Loucy (cell line): ENCODE data around the gene SLC39A11.

Experiments used
- H2AFZ ChIP-seq: fragments of 200-600 bp; sonication (generic); 2 replicates; pipeline ENCODE4 v1.6.0; 2016; ENCODE audit warnings: antibody characterized with exemption, mild to moderate bottlenecking, low read length, moderate library complexity
- H3F3A ChIP-seq: fragments of 200-600 bp; 2 replicates; pipeline ENCODE4 v1.6.0; 2016; ENCODE audit warnings: antibody characterized with exemption, low read depth, mild to moderate bottlenecking
- H3K27me3 ChIP-seq: fragments of 200-600 bp; sonication (generic); 2 replicates; pipeline ENCODE4 v1.6.1; 2014; ENCODE audit warnings: low read length, mild to moderate bottlenecking; ENCODE audit not compliant: insufficient read depth, poor library complexity, severe bottlenecking
- H3K36me3 ChIP-seq: fragments of 200-600 bp; sonication (generic); 2 replicates; pipeline ENCODE4 v1.6.1; 2016; ENCODE audit warnings: low read length; ENCODE audit not compliant: insufficient read depth
- H3K4me1 ChIP-seq: fragments of 200-600 bp; sonication (generic); 2 replicates; pipeline ENCODE4 v1.5.1; 2014; ENCODE audit warnings: low read length, mild to moderate bottlenecking; ENCODE audit not compliant: insufficient read depth, poor library complexity, severe bottlenecking
- H3K4me2 ChIP-seq: fragments of 200-600 bp; sonication (generic); 2 replicates; pipeline ENCODE4 v1.6.0; 2014; ENCODE audit warnings: antibody characterized with exemption, low read length, low read depth, mild to moderate bottlenecking; ENCODE audit not compliant: poor library complexity, severe bottlenecking
- H3K4me3 ChIP-seq: fragments of 200-600 bp; sonication (generic); 2 replicates; pipeline ENCODE4 v1.5.1; 2014; ENCODE audit warnings: low read length, mild to moderate bottlenecking, mixed read lengths; ENCODE audit not compliant: poor library complexity, severe bottlenecking
- H3K79me2 ChIP-seq: fragments of 200-600 bp; sonication (generic); 2 replicates; pipeline ENCODE4 v1.6.1; 2014; ENCODE audit warnings: low read length; ENCODE audit not compliant: insufficient read depth
- H3K9ac ChIP-seq: fragments of 200-600 bp; sonication (generic); 2 replicates; pipeline ENCODE4 v1.6.0; 2014; ENCODE audit warnings: mild to moderate bottlenecking, low read depth, low read length, moderate library complexity; ENCODE audit not compliant: poor library complexity, severe bottlenecking
- H3K9me2 ChIP-seq: fragments of 200-600 bp; sonication (generic); replicated peaks from 2 replicates; pipeline ENCODE4 v1.6.1; 2016; ENCODE audit warnings: low read depth, low read length, mixed read lengths
- H3K9me3 ChIP-seq: fragments of 200-600 bp; sonication (generic); 2 replicates; pipeline ENCODE4 v1.6.1; 2014; ENCODE audit warnings: mild to moderate bottlenecking, antibody characterized with exemption, low read length, low read depth; ENCODE audit not compliant: insufficient read depth
- H4K20me1 ChIP-seq: fragments of 200-600 bp; sonication (generic); 2 replicates; pipeline ENCODE4 v1.6.0; 2014; ENCODE audit warnings: antibody characterized with exemption, low read length, mild to moderate bottlenecking; ENCODE audit not compliant: insufficient read depth, poor library complexity, severe bottlenecking
- EZH2phosphoT487 ChIP-seq: fragments of 200-600 bp; IDR thresholded peaks from 2 replicates; pipeline ENCODE4 v1.6.1; 2018; ENCODE audit warnings: antibody characterized with exemption, mild to moderate bottlenecking, moderate library complexity, borderline replicate concordance
- TF ChIP-seq, protein P1 (sequence below): fragments of 200-600 bp; sonication (generic); conservative IDR thresholded peaks from 2 replicates; pipeline ENCODE4 v1.5.1; 2014; ENCODE audit warnings: mild to moderate bottlenecking, antibody characterized with exemption, low read length

SLC39A11 gene

DNA sequence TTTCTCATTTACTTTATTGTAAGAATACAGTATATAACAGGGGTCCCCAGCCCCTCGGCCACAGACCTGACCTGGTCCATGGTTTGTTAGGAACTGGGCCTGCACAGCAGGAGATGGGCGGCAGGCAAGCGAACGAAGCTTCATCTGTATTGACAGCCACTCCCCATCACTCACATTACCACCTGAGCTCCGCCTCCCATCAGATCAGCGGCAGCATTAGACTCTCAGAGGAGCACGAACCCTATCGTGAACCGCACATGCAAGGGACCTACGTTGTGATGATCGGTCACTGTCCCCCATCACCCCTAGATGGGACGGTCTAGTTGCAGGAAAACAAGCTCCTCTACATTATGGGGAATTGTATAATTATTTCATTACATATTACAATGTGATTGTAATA, 410.6 kb downstream of the SLC39A11 start:
- H3K9me3 ChIP-seq = no peaks in the 10 kb centered on the region
- H3K79me2 ChIP-seq = no peaks in the 10 kb centered on the region
- H3K27me3 ChIP-seq = no peaks in the 10 kb centered on the region
- TF ChIP-seq, protein P1, sequence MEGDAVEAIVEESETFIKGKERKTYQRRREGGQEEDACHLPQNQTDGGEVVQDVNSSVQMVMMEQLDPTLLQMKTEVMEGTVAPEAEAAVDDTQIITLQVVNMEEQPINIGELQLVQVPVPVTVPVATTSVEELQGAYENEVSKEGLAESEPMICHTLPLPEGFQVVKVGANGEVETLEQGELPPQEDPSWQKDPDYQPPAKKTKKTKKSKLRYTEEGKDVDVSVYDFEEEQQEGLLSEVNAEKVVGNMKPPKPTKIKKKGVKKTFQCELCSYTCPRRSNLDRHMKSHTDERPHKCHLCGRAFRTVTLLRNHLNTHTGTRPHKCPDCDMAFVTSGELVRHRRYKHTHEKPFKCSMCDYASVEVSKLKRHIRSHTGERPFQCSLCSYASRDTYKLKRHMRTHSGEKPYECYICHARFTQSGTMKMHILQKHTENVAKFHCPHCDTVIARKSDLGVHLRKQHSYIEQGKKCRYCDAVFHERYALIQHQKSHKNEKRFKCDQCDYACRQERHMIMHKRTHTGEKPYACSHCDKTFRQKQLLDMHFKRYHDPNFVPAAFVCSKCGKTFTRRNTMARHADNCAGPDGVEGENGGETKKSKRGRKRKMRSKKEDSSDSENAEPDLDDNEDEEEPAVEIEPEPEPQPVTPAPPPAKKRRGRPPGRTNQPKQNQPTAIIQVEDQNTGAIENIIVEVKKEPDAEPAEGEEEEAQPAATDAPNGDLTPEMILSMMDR = no peak
- TF ChIP-seq EZH2phosphoT487 = no peak
- H3K4me2 ChIP-seq = no peak overlapping the region
- no peaks in the 10 kb centered on the region for H3K36me3 ChIP-seq
- no peaks in the 10 kb centered on the region for H4K20me1 ChIP-seq
- H3K9me2 ChIP-seq = no peaks in the 10 kb centered on the region
- H3K4me3 ChIP-seq = no peak overlapping the region
- H3F3A ChIP-seq = no peaks in the 10 kb centered on the region
- H2AFZ ChIP-seq = no peak overlapping the region
- H3K9ac ChIP-seq = no peak overlapping the region
- no peaks in the 10 kb centered on the region for H3K4me1 ChIP-seq

DNA sequence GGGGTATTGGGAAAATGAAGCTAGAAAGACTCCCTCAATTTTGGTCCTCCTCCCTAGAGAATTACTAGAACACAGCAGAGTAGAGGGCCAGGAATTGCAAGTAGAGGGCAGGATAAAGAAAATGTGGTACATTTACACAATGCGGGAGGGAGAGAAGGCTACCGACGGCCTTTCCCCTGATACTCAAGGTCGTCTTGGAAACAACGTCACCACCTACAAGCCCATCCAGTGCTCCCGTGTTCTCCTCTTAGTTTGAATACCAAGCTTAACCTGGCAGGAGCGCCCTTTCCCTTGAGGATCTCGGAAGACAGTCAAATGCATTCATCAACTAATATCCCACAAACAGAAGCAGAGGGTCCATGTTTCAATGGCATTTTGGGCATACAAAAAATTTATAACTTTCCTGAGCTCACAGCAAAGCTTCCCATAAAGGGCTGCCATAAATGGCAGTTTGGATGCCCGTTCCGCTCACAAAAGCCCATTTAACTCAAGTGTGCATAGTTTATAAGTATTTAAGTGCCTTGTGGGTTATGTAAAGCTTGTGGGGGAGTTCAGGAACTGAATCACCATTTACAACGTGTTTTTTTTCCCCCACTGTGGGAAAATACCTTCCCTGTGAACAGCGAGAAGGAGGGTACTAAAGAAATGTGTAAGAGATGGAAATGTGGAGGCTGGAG, 414.6 kb downstream of the SLC39A11 start:
- Histone ChIP-seq H4K20me1 (no peaks in the 10 kb centered on the region), H3K27me3 (no peaks in the 10 kb centered on the region), H3K9me3 (no peaks in the 10 kb centered on the region), H3K4me1 (no peaks in the 10 kb centered on the region), H2AFZ (no peak overlapping the region), H3F3A (no peaks in the 10 kb centered on the region), H3K9ac (no peak overlapping the region), H3K36me3 (no peaks in the 10 kb centered on the region), H3K9me2 (no peaks in the 10 kb centered on the region), H3K4me3 (no peak overlapping the region), H3K79me2 (no peaks in the 10 kb centered on the region), H3K4me2 (no peak overlapping the region)
- TF ChIP-seq, protein P1 = no peak
- TF ChIP-seq EZH2phosphoT487 = no peak

DNA sequence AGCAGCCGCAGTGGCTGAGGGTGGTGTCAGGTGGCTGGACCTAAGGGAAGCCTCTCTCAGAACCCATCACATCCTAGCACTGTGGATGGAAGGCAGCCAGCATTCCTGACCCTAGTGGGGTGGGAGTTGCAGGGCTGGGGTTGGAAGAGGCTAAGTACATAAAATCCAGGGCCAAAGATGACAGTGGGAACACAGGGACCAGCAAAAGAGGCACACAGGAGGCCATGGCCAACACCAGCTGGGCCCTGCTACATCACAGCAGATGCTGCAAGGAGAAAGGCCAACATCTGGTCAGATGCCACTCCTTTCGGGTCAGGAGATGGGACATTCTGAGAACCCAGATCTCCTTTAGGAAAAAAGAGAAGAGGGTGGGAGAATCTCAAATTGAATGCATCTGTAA, 415.4 kb downstream of the SLC39A11 start:
- H3K4me3 ChIP-seq = no peak overlapping the region
- no peak overlapping the region for H3K9ac ChIP-seq
- no peaks in the 10 kb centered on the region for H3K79me2 ChIP-seq
- no peaks in the 10 kb centered on the region for H3K36me3 ChIP-seq
- H2AFZ ChIP-seq = no peak overlapping the region
- TF ChIP-seq, protein P1 = no peak
- no peak for TF ChIP-seq EZH2phosphoT487
- no peaks in the 10 kb centered on the region for H3K27me3 ChIP-seq
- no peaks in the 10 kb centered on the region for H4K20me1 ChIP-seq
- H3K4me2 ChIP-seq = no peak overlapping the region
- H3K9me2 ChIP-seq = no peaks in the 10 kb centered on the region
- no peaks in the 10 kb centered on the region for H3K9me3 ChIP-seq
- H3F3A ChIP-seq = no peaks in the 10 kb centered on the region
- H3K4me1 ChIP-seq = no peaks in the 10 kb centered on the region
